T-cell (primary cell): Measurements from ENCODE around the gene PBX1. TPM values are rescaled to one million over a fixed set of nuclear protein-coding genes. Genes with fewer than 3 reads are reported as not detected.

ENCODE experiments used
- ATAC-seq, 4 experiments: fragments of 200-7000 bp in 3 of 4; fragments of 150-1000 bp in 1 of 4; cut with Tn5 transposase; replicated peaks in 1 of 4; 1 replicate in 3 of 4; 2 replicates in 1 of 4; pipeline ENCODE4 v1.10.0; 2021; ENCODE audit warnings: moderate library complexity in 3 of 4, mild to moderate bottlenecking in 2 of 4, moderate number of reproducible peaks in 1 of 4
- CTCF ChIA-PET, 2 donors: fragments of 300-600 bp; sonication (Branson Sonifier 250); formaldehyde crosslinking; loops; one replicate each; lab custom pipeline; 2022; ENCODE audit warnings: antibody characterized with exemption in 2 of 2; lab: Charles Lee
- POLR2A ChIA-PET, 2 donors: fragments of 300-600 bp; sonication (Branson Sonifier 250); formaldehyde crosslinking; loops; one replicate each; lab custom pipeline; 2022; ENCODE audit warnings: antibody characterized with exemption in 2 of 2; lab: Charles Lee
- DNase-seq, 35 experiments: peaks; one replicate each; pipeline versions ENCODE4 v3.0.0 to v3.0.0-alpha.2; 2013 to 2023
- H3K27ac ChIP-seq: one replicate; pipeline ENCODE4 v1.5.1; 2013; ENCODE audit warnings: low read length
- H3K27me3 ChIP-seq, 2 experiments: replicated peaks in 1 of 2; 1 replicate in 1 of 2; 2 replicates in 1 of 2; pipeline versions ENCODE4 v1.6.1 to v1.7.0; 2013; ENCODE audit warnings: low read length in 1 of 2, mixed read lengths in 1 of 2; ENCODE audit not compliant: control insufficient read depth in 2 of 2, insufficient read depth in 2 of 2; ENCODE audit errors: extremely low read depth in 1 of 2
- H3K36me3 ChIP-seq, 2 donors: 1 replicate in 1 of 2; 2 replicates in 1 of 2; pipeline versions ENCODE4 v1.6.1 to v1.7.0; 2013; ENCODE audit warnings: low read length in 1 of 2; ENCODE audit not compliant: control insufficient read depth in 2 of 2, insufficient read depth in 1 of 2; ENCODE audit errors: extremely low read depth in 1 of 2
- H3K4me1 ChIP-seq, 2 experiments: 1 replicate in 1 of 2; 2 replicates in 1 of 2; pipeline versions ENCODE4 v1.6.1 to v1.7.0; 2013; ENCODE audit warnings: low read length in 2 of 2, mixed read lengths in 1 of 2; ENCODE audit not compliant: insufficient read depth in 2 of 2, control insufficient read depth in 1 of 2; ENCODE audit errors: extremely low read depth in 1 of 2
- H3K4me3 ChIP-seq, 2 donors: 1 replicate in 1 of 2; 2 replicates in 1 of 2; pipeline versions ENCODE4 v1.5.1 to v1.7.0; 2013; ENCODE audit warnings: mild to moderate bottlenecking in 2 of 2, low read length in 1 of 2, moderate library complexity in 1 of 2; ENCODE audit not compliant: control insufficient read depth in 1 of 2; ENCODE audit errors: extremely low read depth in 1 of 2
- H3K9me3 ChIP-seq: 2 replicates; pipeline ENCODE4 v1.7.0; 2013
- H3K27ac Mint-ChIP-seq, 2 donors: one replicate each; pipeline ENCODE4 v1.8.0; 2020 to 2021; ENCODE audit warnings: mild to moderate bottlenecking in 2 of 2, mixed read lengths in 2 of 2
- H3K27me3 Mint-ChIP-seq, 2 donors: one replicate each; pipeline ENCODE4 v1.8.0; 2021 to 2022; ENCODE audit warnings: mixed read lengths in 2 of 2
- H3K36me3 Mint-ChIP-seq: one replicate; pipeline ENCODE4 v1.8.0; 2021; ENCODE audit warnings: mixed read lengths
- H3K4me1 Mint-ChIP-seq, 3 donors: one replicate each; pipeline ENCODE4 v1.8.0; 2020 to 2022; ENCODE audit warnings: mixed read lengths in 3 of 3, mild to moderate bottlenecking in 1 of 3
- H3K4me3 Mint-ChIP-seq, 3 donors: one replicate each; pipeline ENCODE4 v1.8.0; 2020 to 2022; ENCODE audit warnings: mild to moderate bottlenecking in 3 of 3, mixed read lengths in 3 of 3, moderate library complexity in 3 of 3
- H3K9me3 Mint-ChIP-seq, 3 donors: one replicate each; pipeline ENCODE4 v1.8.0; 2020 to 2022; ENCODE audit warnings: mixed read lengths in 3 of 3
- WGBS: methylation state at CpG from one replicate; pipeline ENCODE4 v1.1.5; 2013; ENCODE audit warnings: missing lambda C conversion rate; ENCODE audit not compliant: insufficient coverage; 5-methylcytosine and 5-hydroxymethylcytosine counted together
- total RNA-seq, 35 experiments: library from RNA in 6 of 35; stranded (reverse) in 6 of 35; fragments of 120-200 nt in 1 of 35; gene quantifications; one replicate each; pipeline versions ENCODE4 v1.2.1 to v1.2.4 and lab custom pipeline; 2013 to 2026

The PBX1 gene
- total RNA-seq, 5 donors from 2014 or later (not counting 1 experiment from before 2014, with no cell fraction given), result 0.92 to 2.9 (median 1.8) TPM

DNA sequence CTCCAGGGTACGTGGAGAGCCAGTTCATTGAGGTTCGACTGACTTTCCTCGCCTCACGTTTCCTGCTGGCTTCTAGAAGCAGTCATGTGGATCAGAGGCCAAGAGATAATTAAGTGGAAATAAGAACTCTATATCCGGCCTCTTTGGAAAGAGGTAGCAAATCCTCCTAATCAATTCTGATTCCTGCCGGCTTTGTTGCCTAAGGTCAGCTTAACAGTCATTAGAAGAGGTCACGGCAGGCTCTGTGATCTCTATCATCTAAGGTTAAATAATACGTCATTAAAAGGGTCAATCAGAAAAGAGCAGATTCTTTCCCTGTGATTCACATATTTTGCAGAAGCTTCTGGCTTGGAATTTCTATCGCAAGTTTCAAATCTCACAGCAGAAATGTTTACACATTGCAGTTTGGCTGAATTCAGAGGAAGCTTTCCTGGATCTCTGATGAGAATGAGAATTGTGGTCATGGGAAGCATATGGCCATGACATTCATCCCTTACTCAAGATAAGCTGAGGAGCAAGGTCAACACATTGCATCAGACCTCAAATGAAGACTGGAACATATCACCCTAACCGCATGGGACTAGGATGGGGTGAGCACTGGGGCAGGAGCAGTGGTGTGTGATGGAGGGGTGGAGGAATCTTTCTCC is 189.4 kb downstream of the PBX1 start:
- Histone ChIP-seq H3K36me3 (no peaks in the 10 kb centered on the region), H3K9me3 (no peaks in the 10 kb centered on the region), H3K4me3 (no peak overlapping the region), H3K4me1 (no peaks in the 10 kb centered on the region), H3K27me3 (no peaks in the 10 kb centered on the region), H3K27ac (no peak overlapping the region)
- Mint-ChIP-seq H3K27ac (no peak overlapping the region), H3K9me3 (no peaks in the 10 kb centered on the region), H3K36me3 (no peaks in the 10 kb centered on the region), H3K4me1 (no peaks in the 10 kb centered on the region), H3K4me3 (no peak overlapping the region), H3K27me3 (peaks cover 0 to 4% of the 10 kb centered on the region in 2 donors)
- 100% methylated on average over 3 of the region's 10 CpGs for WGBS
- POLR2A ChIA-PET, result no interaction called here
- CTCF ChIA-PET, result no interaction called here
- ATAC-seq (no peak), DNase-seq (no peak)

GRCh38 chr1:164753521-164754077 is 194.6 kb downstream of the PBX1 start:
- 84% methylated on average over 7 of the region's 11 CpGs for WGBS
- H3K4me1 Mint-ChIP-seq, result no peaks in the 10 kb centered on the region
- H3K4me3 Mint-ChIP-seq, result no peak overlapping the region
- no peaks in the 10 kb centered on the region for H3K36me3 ChIP-seq
- no peak for ATAC-seq
- ChIA-PET CTCF (no interaction called here), POLR2A (no interaction called here)
- no peak overlapping the region for H3K27ac Mint-ChIP-seq
- no peak overlapping the region for H3K4me3 ChIP-seq
- no peaks in the 10 kb centered on the region for H3K36me3 Mint-ChIP-seq
- H3K27ac ChIP-seq, result no peak overlapping the region
- DNase-seq, result no peak
- no peaks in the 10 kb centered on the region for H3K9me3 Mint-ChIP-seq
- no peaks in the 10 kb centered on the region for H3K4me1 ChIP-seq
- no peaks in the 10 kb centered on the region for H3K27me3 ChIP-seq
- H3K9me3 ChIP-seq, result no peaks in the 10 kb centered on the region
- peaks cover 0 to 4% of the 10 kb centered on the region in 2 donors for H3K27me3 Mint-ChIP-seq

- Mint-ChIP-seq H3K27ac (no peak overlapping the region), H3K36me3 (no peaks in the 10 kb centered on the region), H3K4me3 (no peak overlapping the region), H3K4me1 (no peaks in the 10 kb centered on the region), H3K9me3 (no peaks in the 10 kb centered on the region), H3K27me3 (peaks cover 0 to 4% of the 10 kb centered on the region in 2 donors)
- no peak overlapping the region for H3K27ac ChIP-seq
- WGBS, result 100% methylated on average over 2 of the region's 8 CpGs
- DNase-seq (no peak), ATAC-seq (no peak)
- no peaks in the 10 kb centered on the region for H3K9me3 ChIP-seq
- H3K36me3 ChIP-seq, result no peaks in the 10 kb centered on the region
- CTCF ChIA-PET, result no interaction called here
- H3K4me1 ChIP-seq, result no peaks in the 10 kb centered on the region
- POLR2A ChIA-PET, result no interaction called here
- no peaks in the 10 kb centered on the region for H3K27me3 ChIP-seq
- H3K4me3 ChIP-seq, result no peak overlapping the region
Measured at GRCh38 chr1:164754088-164754600, 195.2 kb downstream of the PBX1 start.

DNA sequence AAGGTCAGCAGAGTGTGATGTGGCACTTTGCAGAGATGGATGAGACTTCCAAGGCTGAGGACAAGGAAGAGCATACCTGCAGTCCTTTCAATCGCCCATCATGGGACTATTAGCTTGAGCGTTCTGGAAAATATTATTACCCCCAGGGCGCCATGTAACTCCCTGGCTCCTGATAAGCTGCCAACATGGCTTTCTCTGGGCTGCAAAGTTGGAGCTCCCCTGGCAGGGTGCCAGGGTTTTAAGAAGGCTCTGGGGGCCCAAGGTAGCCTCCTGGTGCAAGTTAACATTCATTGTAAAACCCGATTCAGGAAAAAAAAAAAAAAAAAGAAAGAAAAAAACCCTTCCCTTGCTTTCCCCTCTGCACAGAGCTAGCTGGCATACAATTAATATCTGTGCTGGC is 196.7 kb downstream of the PBX1 start:
- Mint-ChIP-seq H3K27me3 (peaks cover 0 to 4% of the 10 kb centered on the region in 2 donors), H3K27ac (no peak overlapping the region), H3K9me3 (no peaks in the 10 kb centered on the region), H3K4me3 (no peak overlapping the region), H3K4me1 (no peaks in the 10 kb centered on the region), H3K36me3 (no peaks in the 10 kb centered on the region)
- H3K9me3 ChIP-seq, result no peaks in the 10 kb centered on the region
- POLR2A ChIA-PET, result no interaction called here
- 100% methylated on average over 2 of the region's 4 CpGs for WGBS
- H3K4me3 ChIP-seq, result no peak overlapping the region
- H3K27me3 ChIP-seq, result no peaks in the 10 kb centered on the region
- CTCF ChIA-PET, result no interaction called here
- no peaks in the 10 kb centered on the region for H3K4me1 ChIP-seq
- H3K27ac ChIP-seq, result no peak overlapping the region
- DNase-seq, result no peak
- ATAC-seq, result no peak
- H3K36me3 ChIP-seq, result no peaks in the 10 kb centered on the region

GRCh38 chr1:164756741-164757140 is 197.8 kb downstream of the PBX1 start:
- Mint-ChIP-seq H3K36me3 (no peaks in the 10 kb centered on the region), H3K27ac (no peak overlapping the region), H3K27me3 (peaks cover 0 to 4% of the 10 kb centered on the region in 2 donors), H3K4me1 (no peaks in the 10 kb centered on the region), H3K4me3 (no peak overlapping the region), H3K9me3 (no peaks in the 10 kb centered on the region)
- DNase-seq (no peak), ATAC-seq (no peak)
- Histone ChIP-seq H3K4me3 (no peak overlapping the region), H3K4me1 (no peaks in the 10 kb centered on the region), H3K36me3 (no peaks in the 10 kb centered on the region), H3K27me3 (no peaks in the 10 kb centered on the region), H3K27ac (no peak overlapping the region), H3K9me3 (no peaks in the 10 kb centered on the region)
- ChIA-PET POLR2A (no interaction called here), CTCF (no interaction called here)
- no CpG with 5 or more reads among the region's 1 CpG for WGBS

GRCh38 chr1:164757625-164758024 is 198.6 kb downstream of the PBX1 start:
- H3K9me3 ChIP-seq, result no peaks in the 10 kb centered on the region
- no peaks in the 10 kb centered on the region for H3K36me3 ChIP-seq
- Mint-ChIP-seq H3K9me3 (no peaks in the 10 kb centered on the region), H3K27me3 (peaks cover 0 to 4% of the 10 kb centered on the region in 2 donors), H3K27ac (no peak overlapping the region), H3K4me3 (no peak overlapping the region), H3K36me3 (no peaks in the 10 kb centered on the region), H3K4me1 (no peaks in the 10 kb centered on the region)
- no peak overlapping the region for H3K27ac ChIP-seq
- WGBS, result no CpG with 5 or more reads among the region's 1 CpG
- POLR2A ChIA-PET, result no interaction called here
- no peaks in the 10 kb centered on the region for H3K4me1 ChIP-seq
- H3K27me3 ChIP-seq, result no peaks in the 10 kb centered on the region
- no peak for ATAC-seq
- DNase-seq, result no peak
- CTCF ChIA-PET, result no interaction called here
- H3K4me3 ChIP-seq, result no peak overlapping the region
